ENCODE data around the gene KCNQ1. TPM values are rescaled to one million over a fixed set of nuclear protein-coding genes. Genes with fewer than 3 reads are reported as not detected.

Gene KCNQ1
- total RNA-seq, 1 experiment from 2014 or later: 2.3 TPM

DNA sequence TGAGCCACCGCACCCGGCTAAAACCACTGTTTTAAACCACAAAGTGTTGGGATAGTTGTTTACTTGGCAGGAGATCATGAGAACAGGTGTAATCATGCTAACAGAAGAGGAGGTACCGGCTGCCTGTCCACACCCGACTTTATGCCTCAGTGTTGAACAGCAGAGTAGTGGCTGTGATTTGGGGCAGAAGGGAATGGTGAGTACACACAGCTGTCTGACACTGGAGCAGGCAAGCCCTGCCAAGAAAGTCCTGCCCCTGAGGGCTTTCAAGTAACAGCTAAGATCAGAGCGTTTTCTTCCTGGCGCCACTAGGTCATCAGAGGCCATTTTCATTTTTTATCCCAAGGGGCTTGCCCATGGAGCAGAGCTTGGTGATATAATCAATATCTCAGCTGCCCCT lies 432.7 kb downstream of the KCNQ1 start:
- Mint-ChIP-seq H3K36me3 (ENCODE audit: insufficient read depth in 1 of 3, low read depth in 3 of 3) (peaks cover 0 to 4% (median 4%) of the 10 kb centered on the region in 3 experiments; a peak in 3 of 7 replicates), H3K4me3 (no peak overlapping the region), H3K9me3 (peaks cover 7 to 17% of the 10 kb centered on the region in 2 experiments), H3K27ac (no peak overlapping the region), H3K27me3 (ENCODE audit: low read depth) (peaks cover 99% of the 10 kb centered on the region), H3K4me1 (peaks cover 4% of the 10 kb centered on the region in 2 experiments)
- Histone ChIP-seq H3K18ac (ENCODE audit: insufficient read length, low read depth, low read length) (no peak overlapping the region), H3K27me3 (ENCODE audit: insufficient read depth, low read length) (peaks cover 9% of the 10 kb centered on the region), H2AFZ (ENCODE audit: low read length) (no peak overlapping the region), H3K4ac (ENCODE audit: low read depth, low read length) (no peak overlapping the region), H2BK15ac (ENCODE audit: low read depth, low read length) (no peak overlapping the region), H3K27ac (ENCODE audit: insufficient read length, low read depth, low read length) (no peak overlapping the region), H3K4me2 (ENCODE audit: insufficient read depth, insufficient read length, low read length) (no peak overlapping the region), H2AK5ac (ENCODE audit: insufficient read length, low read length) (no peak overlapping the region), H3K9ac (ENCODE audit: extremely low read depth, insufficient read length, low read length) (no peak overlapping the region), H2BK120ac (ENCODE audit: low read depth, low read length, poor library complexity, severe bottlenecking) (no peak overlapping the region), H4K20me1 (ENCODE audit: control insufficient read depth, insufficient read depth, insufficient read length) (no peaks in the 10 kb centered on the region), H3K79me2 (ENCODE audit: insufficient read depth, low read length) (no peaks in the 10 kb centered on the region), H3T11ph (ENCODE audit: low read length) (no peak overlapping the region), H2BK12ac (ENCODE audit: insufficient read length, low read depth, low read length) (no peak overlapping the region), H2BK5ac (ENCODE audit: insufficient read length, low read length) (no peak overlapping the region), H4K8ac (replicated peaks; ENCODE audit: insufficient read length, low read depth, low read length) (no peak overlapping the region), H4K5ac (ENCODE audit: insufficient read length, low read depth, low read length) (no peak overlapping the region), H3K14ac (ENCODE audit: insufficient read depth, low read length) (no peak overlapping the region), H3K23ac (ENCODE audit: insufficient read length, low read depth, low read length) (no peak overlapping the region), H3K9me3 (ENCODE audit: control insufficient read depth, low read depth, low read length) (no peaks in the 10 kb centered on the region), H4K91ac (ENCODE audit: insufficient read length, low read depth, low read length) (no peak overlapping the region), H3K23me2 (ENCODE audit: insufficient read length, low read depth, low read length, poor library complexity, severe bottlenecking) (no peaks in the 10 kb centered on the region), H3K4me1 (ENCODE audit: insufficient read depth, low read length) (no peaks in the 10 kb centered on the region), H3K79me1 (ENCODE audit: insufficient read depth, low read depth, low read length, poor library complexity, severe bottlenecking) (no peaks in the 10 kb centered on the region), H3K56ac (ENCODE audit: insufficient read length, low read depth, low read length) (no peak overlapping the region), H2BK20ac (ENCODE audit: low read depth, low read length, poor library complexity, severe bottlenecking) (no peak overlapping the region)
- no peak for DNase-seq
- TF ChIP-seq, protein P1, sequence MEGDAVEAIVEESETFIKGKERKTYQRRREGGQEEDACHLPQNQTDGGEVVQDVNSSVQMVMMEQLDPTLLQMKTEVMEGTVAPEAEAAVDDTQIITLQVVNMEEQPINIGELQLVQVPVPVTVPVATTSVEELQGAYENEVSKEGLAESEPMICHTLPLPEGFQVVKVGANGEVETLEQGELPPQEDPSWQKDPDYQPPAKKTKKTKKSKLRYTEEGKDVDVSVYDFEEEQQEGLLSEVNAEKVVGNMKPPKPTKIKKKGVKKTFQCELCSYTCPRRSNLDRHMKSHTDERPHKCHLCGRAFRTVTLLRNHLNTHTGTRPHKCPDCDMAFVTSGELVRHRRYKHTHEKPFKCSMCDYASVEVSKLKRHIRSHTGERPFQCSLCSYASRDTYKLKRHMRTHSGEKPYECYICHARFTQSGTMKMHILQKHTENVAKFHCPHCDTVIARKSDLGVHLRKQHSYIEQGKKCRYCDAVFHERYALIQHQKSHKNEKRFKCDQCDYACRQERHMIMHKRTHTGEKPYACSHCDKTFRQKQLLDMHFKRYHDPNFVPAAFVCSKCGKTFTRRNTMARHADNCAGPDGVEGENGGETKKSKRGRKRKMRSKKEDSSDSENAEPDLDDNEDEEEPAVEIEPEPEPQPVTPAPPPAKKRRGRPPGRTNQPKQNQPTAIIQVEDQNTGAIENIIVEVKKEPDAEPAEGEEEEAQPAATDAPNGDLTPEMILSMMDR (conservative IDR thresholded peaks at IDR 0.05): no peak
- no CpG with 5 or more reads among the region's 6 CpGs for WGBS (ENCODE audit: extremely low coverage, insufficient read length, low lambda C conversion rate)

Data from H9 (cell line).